ENCODE measurements around the gene UPP1. TPM values are rescaled to one million over a fixed set of nuclear protein-coding genes. Genes with fewer than 3 reads are reported as not detected.

UPP1 gene
- total RNA-seq, 1 donor from 2014 or later: 3.3 TPM

GRCh38 chr7:48112401-48113165, 23.5 kb downstream of the UPP1 start:
- Mint-ChIP-seq H3K27me3 (peaks cover 6% of the 10 kb centered on the region), H3K27ac (no peak overlapping the region), H3K4me3 (no peak overlapping the region), H3K9me3 (no peaks in the 10 kb centered on the region), H3K4me1 (peaks cover 5% of the 10 kb centered on the region), H3K36me3 (ENCODE audit: low read depth) (peaks cover 7% of the 10 kb centered on the region)
- no peak for TF ChIP-seq CTCF (IDR thresholded peaks at IDR 0.05)
- ATAC-seq (ENCODE audit: low read depth) (no peak), DNase-seq (no peak)
- intact Hi-C loops (cut with micrococcal nuclease): no loop called here
- ChIA-PET CTCF (interaction anchor here (0.8 to 2.7 kb wide), 4 partner anchors 121 to 174 kb away, joined by 3 to 15 read pairs (median 6); no protein-coding TSS in a partner anchor), POLR2A (no interaction called here)

GRCh38 chr7:48113275-48113674, 24.2 kb downstream of the UPP1 start:
- no peak for DNase-seq
- TF ChIP-seq CTCF (IDR thresholded peaks at IDR 0.05): no peak
- Mint-ChIP-seq H3K9me3 (no peaks in the 10 kb centered on the region), H3K27ac (no peak overlapping the region), H3K36me3 (ENCODE audit: low read depth) (peaks cover 4% of the 10 kb centered on the region), H3K27me3 (peaks cover 6% of the 10 kb centered on the region), H3K4me1 (peaks cover 5% of the 10 kb centered on the region), H3K4me3 (no peak overlapping the region)
- CTCF ChIA-PET: interaction anchor here (2.0 kb wide), 1 partner anchor 122 kb away, joined by 7 read pairs; no protein-coding TSS in a partner anchor
- no peak for ATAC-seq (ENCODE audit: low read depth)
- intact Hi-C loops (cut with micrococcal nuclease): no loop called here
- POLR2A ChIA-PET: no interaction called here

GRCh38 chr7:48114115-48114514, 25.1 kb downstream of the UPP1 start:
- no peak for ATAC-seq (ENCODE audit: low read depth)
- ChIA-PET POLR2A (no interaction called here), CTCF (interaction anchor here (2.0 kb wide), 1 partner anchor 123 kb away, joined by 7 read pairs; no protein-coding TSS in a partner anchor)
- Mint-ChIP-seq H3K9me3 (no peaks in the 10 kb centered on the region), H3K4me1 (peaks cover 5% of the 10 kb centered on the region), H3K27ac (no peak overlapping the region), H3K4me3 (no peak overlapping the region), H3K36me3 (ENCODE audit: low read depth) (no peaks in the 10 kb centered on the region), H3K27me3 (peaks cover 6% of the 10 kb centered on the region)
- TF ChIP-seq CTCF (IDR thresholded peaks at IDR 0.05): no peak
- intact Hi-C loops (cut with micrococcal nuclease): no loop called here
- DNase-seq: no peak

GRCh38 chr7:48114589-48114988, 25.5 kb downstream of the UPP1 start:
- Mint-ChIP-seq H3K27me3 (peaks cover 6% of the 10 kb centered on the region), H3K27ac (no peak overlapping the region), H3K4me3 (no peak overlapping the region), H3K36me3 (ENCODE audit: low read depth) (no peaks in the 10 kb centered on the region), H3K9me3 (no peaks in the 10 kb centered on the region), H3K4me1 (peaks cover 5% of the 10 kb centered on the region)
- intact Hi-C loops (cut with micrococcal nuclease): no loop called here
- no peak for DNase-seq
- POLR2A ChIA-PET: no interaction called here
- TF ChIP-seq CTCF (IDR thresholded peaks at IDR 0.05): no peak
- CTCF ChIA-PET: interaction anchor here (2.0 kb wide), 1 partner anchor 123 kb away, joined by 7 read pairs; no protein-coding TSS in a partner anchor
- ATAC-seq (ENCODE audit: low read depth): no peak

GRCh38 chr7:48116043-48116442, 27.0 kb downstream of the UPP1 start:
- no peak for TF ChIP-seq CTCF (IDR thresholded peaks at IDR 0.05)
- ChIA-PET POLR2A (no interaction called here), CTCF (interaction anchor here (0.8 kb wide), 1 partner anchor 124 kb away, joined by 3 read pairs; no protein-coding TSS in a partner anchor)
- ATAC-seq (ENCODE audit: low read depth) (no peak), DNase-seq (no peak)
- Mint-ChIP-seq H3K4me1 (no peaks in the 10 kb centered on the region), H3K4me3 (no peak overlapping the region), H3K9me3 (no peaks in the 10 kb centered on the region), H3K36me3 (ENCODE audit: low read depth) (no peaks in the 10 kb centered on the region), H3K27me3 (peaks cover 6% of the 10 kb centered on the region), H3K27ac (no peak overlapping the region)
- intact Hi-C loops (cut with micrococcal nuclease): no loop called here

Data from activated B cell treated with CpG ODN at 0.5 μM for 24 hours (primary cell).